Endothelial cell of umbilical vein (primary cell): ENCODE data around the gene METTL9. TPM values are rescaled to one million over a fixed set of nuclear protein-coding genes. Genes with fewer than 3 reads are reported as not detected.
"Not testable (repeated sequence)": the region's sequence is repeated elsewhere in the genome, so short reads cannot be mapped to it uniquely, and the experiment has no call there.

ENCODE experiments used
- BruUV-seq: library from RNA; stranded (reverse); fragments of 400-500 nt; replicated peaks from 2 replicates; lab custom pipeline; 2021; lab: Mats Ljungman, UMichigan
- CTCF ChIA-PET: fragments of 300-600, 350-600 bp; sonication (Branson Sonifier 250); formaldehyde crosslinking; loops from one replicate; lab custom pipeline; 2021; ENCODE audit warnings: antibody characterized with exemption, inconsistent platforms; lab: Charles Lee
- POLR2A ChIA-PET: fragments of 300-600, 350-600 bp; sonication (Branson Sonifier 250); formaldehyde crosslinking; loops from one replicate; lab custom pipeline; 2021; ENCODE audit warnings: antibody characterized with exemption, inconsistent platforms; lab: Charles Lee
- DNase-seq: peaks from one replicate; pipeline ENCODE4 v3.0.0-alpha.2; 2011; ENCODE audit warnings: low read depth, low spot score
- FAIRE-seq: peaks from 2 replicates; lab custom pipeline; 2011; peaks lifted over from hg19 to GRCh38; lab: Jason Lieb, UNC
- H2AFZ ChIP-seq: 2 replicates; pipeline ENCODE4 v1.6.0; 2012; ENCODE audit warnings: low read depth, low read length, control low read depth, inconsistent platforms
- H3K27ac ChIP-seq: 2 replicates; pipeline ENCODE4 v1.5.1; 2011; ENCODE audit warnings: low read depth, mild to moderate bottlenecking, control low read depth, low read length, moderate library complexity; ENCODE audit not compliant: insufficient read depth
- H3K27me3 ChIP-seq, 2 experiments: 2 replicates each; pipeline versions ENCODE4 v1.6.0 to v1.6.1; 2011; ENCODE audit warnings: low read length in 2 of 2, mixed read lengths in 1 of 2; ENCODE audit not compliant: control insufficient read depth in 2 of 2, insufficient read depth in 2 of 2
- H3K36me3 ChIP-seq, 2 experiments: 2 replicates in 1 of 2; 3 replicates in 1 of 2; pipeline ENCODE4 v1.5.1; 2011; ENCODE audit warnings: low read length in 2 of 2, mild to moderate bottlenecking in 1 of 2, moderate library complexity in 1 of 2; ENCODE audit not compliant: control insufficient read depth in 2 of 2, insufficient read depth in 2 of 2; ENCODE audit errors: extremely low read depth in 1 of 2
- H3K4me1 ChIP-seq: 3 replicates; pipeline ENCODE4 v1.5.1; 2011; ENCODE audit warnings: mild to moderate bottlenecking, low read length; ENCODE audit not compliant: control insufficient read depth, insufficient read depth; ENCODE audit errors: extremely low read depth
- H3K4me2 ChIP-seq: 2 replicates; pipeline ENCODE4 v1.6.1; 2011; ENCODE audit warnings: low read length, control low read depth, mixed read lengths; ENCODE audit not compliant: insufficient read depth
- H3K4me3 ChIP-seq, 3 experiments: fragments of 200-600 bp in 1 of 3; sonication (generic), shearing (Covaris generic) in 1 of 3; replicated peaks in 1 of 3; 2 replicates each; pipeline ENCODE4 v1.5.1; 2011 to 2016; ENCODE audit warnings: control low read depth in 3 of 3, low read length in 3 of 3, mild to moderate bottlenecking in 2 of 3, inconsistent platforms in 1 of 3, low read depth in 1 of 3, moderate library complexity in 1 of 3; ENCODE audit not compliant: insufficient read depth in 1 of 3
- H3K79me2 ChIP-seq: 2 replicates; pipeline ENCODE4 v1.6.0; 2012; ENCODE audit warnings: low read length, inconsistent platforms; ENCODE audit not compliant: control insufficient read depth, insufficient read depth
- H3K9ac ChIP-seq: replicated peaks from 2 replicates; pipeline ENCODE3; 2011; ENCODE audit warnings: low read length, control low read depth; ENCODE audit not compliant: insufficient read depth; ENCODE audit errors: extremely low read depth
- H3K9me1 ChIP-seq: replicated peaks from 3 replicates; pipeline ENCODE4 v1.6.0; 2011; ENCODE audit warnings: mild to moderate bottlenecking, low read length; ENCODE audit not compliant: control insufficient read depth, insufficient read depth; ENCODE audit errors: extremely low read depth
- H3K9me3 ChIP-seq: replicated peaks from 2 replicates; pipeline ENCODE4 v1.5.1; 2012; ENCODE audit warnings: low read length, inconsistent platforms; ENCODE audit not compliant: control insufficient read depth, insufficient read depth
- H4K20me1 ChIP-seq: replicated peaks from 2 replicates; pipeline ENCODE3; 2011; ENCODE audit warnings: mild to moderate bottlenecking, low read length; ENCODE audit not compliant: control insufficient read depth, insufficient read depth; ENCODE audit errors: extremely low read depth
- CTCF ChIP-seq, 2 donors: IDR thresholded peaks; 1 replicate in 1 of 2; 2 replicates in 1 of 2; pipeline ENCODE4 v1.5.1; 2011; ENCODE audit warnings: low read length in 2 of 2, mild to moderate bottlenecking in 2 of 2, moderate library complexity in 2 of 2, control low read depth in 1 of 2, inconsistent platforms in 1 of 2, low read depth in 1 of 2; ENCODE audit not compliant: insufficient read depth in 1 of 2; ENCODE audit errors: extremely low read depth in 1 of 2
- EZH2 ChIP-seq: IDR thresholded peaks from 2 replicates; pipeline ENCODE4 v1.6.1; 2012; ENCODE audit warnings: borderline replicate concordance, low read depth, mild to moderate bottlenecking, moderate library complexity, low read length, inconsistent platforms; ENCODE audit not compliant: severe bottlenecking
- FOS ChIP-seq: IDR thresholded peaks from 2 replicates; pipeline ENCODE4 v1.6.1; 2011; ENCODE audit warnings: mild to moderate bottlenecking, low read length, moderate library complexity, borderline replicate concordance; ENCODE audit not compliant: insufficient read depth
- JUN ChIP-seq: IDR thresholded peaks from 2 replicates; pipeline ENCODE4 v1.6.1; 2011; ENCODE audit warnings: borderline replicate concordance, low read depth; ENCODE audit not compliant: insufficient read length, insufficient read depth
- MYC ChIP-seq: IDR thresholded peaks from one replicate; pipeline ENCODE4 v1.6.1; 2011; ENCODE audit warnings: mild to moderate bottlenecking, low read depth, low read length
- POLR2A ChIP-seq: IDR thresholded peaks from 2 replicates; pipeline ENCODE4 v1.6.1; 2012; ENCODE audit warnings: low read depth, mild to moderate bottlenecking, control low read depth, low read length
- POLR2AphosphoS5 ChIP-seq: IDR thresholded peaks from 2 replicates; pipeline ENCODE4 v1.6.1; 2012; ENCODE audit warnings: low read depth, mild to moderate bottlenecking, control low read depth, low read length, moderate library complexity; ENCODE audit not compliant: insufficient read depth
- dilution Hi-C: fragments of 300-500 bp; cut with MboI; formaldehyde crosslinking; loops from one replicate; pipeline ENCODE4 v1.15.0; 2019; ENCODE audit warnings: low sequenced_read_pairs; ENCODE audit not compliant: extremely low pct_ligation_motif_present
- intact Hi-C: fragments of 100-400 bp; cut with micrococcal nuclease; formaldehyde crosslinking; loops from one replicate; pipeline ENCODE4 v1.10.0; 2022
- polyA plus RNA-seq, 4 experiments: library from polyadenylated mRNA; depleted of rRNA in 3 of 4; stranded (reverse) in 3 of 4; unstranded in 1 of 4; fragments of >200 nt; gene quantifications; 2 replicates each; pipeline versions ENCODE4 v1.2.1 to v1.2.3, GENCODE V29; 2011 to 2012; ENCODE audit warnings: missing spikeins in 1 of 4
- total RNA-seq: library from RNA; stranded (reverse); gene quantifications from 2 replicates; pipeline ENCODE4 v1.2.3, GENCODE V29; 2021
- TF ChIP-seq, protein P1 (sequence below): IDR thresholded peaks from 2 replicates; pipeline ENCODE4 v1.6.1; 2011; ENCODE audit not compliant: insufficient read depth, insufficient read length

The METTL9 gene
- total and polyA plus RNA-seq, 2 donors (not counting 3 experiments of a cell fraction or from before 2014, with no cell fraction given) = 53.8 to 121 TPM

DNA sequence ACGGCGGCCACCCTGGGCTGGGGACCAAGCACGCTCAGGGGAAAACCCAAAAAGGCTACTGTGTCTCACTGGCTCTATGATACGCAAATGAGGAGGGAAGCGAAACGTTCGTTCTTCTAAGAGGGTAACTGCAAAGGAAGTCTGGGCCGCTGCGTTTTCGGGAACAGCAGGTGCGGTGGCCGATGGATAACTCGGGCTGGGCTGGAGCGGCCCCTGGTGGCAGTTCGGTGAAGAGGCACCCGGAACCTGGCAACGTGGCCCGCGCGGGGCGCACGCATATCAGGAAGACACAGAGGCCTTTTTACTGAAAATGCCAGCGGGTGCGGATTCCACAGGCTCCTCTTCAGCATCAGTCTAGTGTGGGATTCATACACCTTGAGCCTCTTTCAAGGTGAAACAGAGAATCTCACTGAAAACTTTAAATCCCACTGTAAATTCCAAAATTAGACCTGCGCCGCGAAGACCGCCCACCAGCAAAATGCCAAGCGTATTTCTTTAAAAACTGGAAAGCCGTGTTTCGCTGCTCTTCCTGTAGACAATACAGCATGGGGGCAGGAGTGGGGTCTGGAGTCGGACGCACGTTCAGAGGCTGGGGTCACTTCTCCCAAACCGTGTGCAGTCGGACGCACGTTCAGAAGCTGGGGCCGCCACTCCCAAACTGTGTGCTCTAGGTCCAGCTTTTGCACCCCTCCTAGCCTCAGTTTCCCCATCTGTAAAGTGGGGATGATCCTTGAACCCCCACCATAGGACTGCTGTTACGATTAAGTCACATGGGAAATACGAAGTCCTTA lies 44.4 kb upstream of the METTL9 start:
- POLR2A ChIA-PET = no interaction called here
- dilution Hi-C loops = no loop called here

GRCh38 chr16:21555621-21556020 lies 43.8 kb upstream of the METTL9 start:
- POLR2A ChIA-PET, FAIRE-seq, H3K4me2 ChIP-seq, H3K9me1 ChIP-seq, H3K36me3 ChIP-seq, H3K4me3 ChIP-seq, H3K79me2 ChIP-seq, H3K9ac ChIP-seq, H2AFZ ChIP-seq, H3K9me3 ChIP-seq, BruUV-seq, H3K27ac ChIP-seq, H3K27me3 ChIP-seq, dilution Hi-C loops, H4K20me1 ChIP-seq, H3K4me1 ChIP-seq, DNase-seq: not testable (repeated sequence)
- intact Hi-C loops = loop anchor here (1.0 to 2.0 kb wide), 2 partner anchors 367 to 399 kb away; no protein-coding TSS in a partner anchor
- CTCF ChIA-PET = interaction anchor here (0.8 to 1.4 kb wide), 2 partner anchors 367 to 399 kb away, joined by 4 to 5 read pairs; no protein-coding TSS in a partner anchor

More for the DNA sequence above, 44.4 kb upstream of the METTL9 start:
- no peaks in the 10 kb centered on the region for H3K4me1 ChIP-seq
- peaks cover 0 to 3% of the 10 kb centered on the region in 2 experiments for H3K27me3 ChIP-seq
- DNase-seq = peak; percentile 66
- CTCF ChIA-PET = interaction anchor here (0.7 to 3.0 kb wide), 5 partner anchors 366 to 486 kb away, joined by 3 to 20 read pairs (median 5); no protein-coding TSS in a partner anchor
- no peak overlapping the region for H3K4me3 ChIP-seq
- BruUV-seq = no TSS peak
- H3K9me1 ChIP-seq = no peaks in the 10 kb centered on the region
- peak; percentile 80 for FAIRE-seq
- no peak overlapping the region for H3K9ac ChIP-seq
- H2AFZ ChIP-seq = no peak overlapping the region
- H3K79me2 ChIP-seq = no peaks in the 10 kb centered on the region
- intact Hi-C loops = loop anchor here (1.0 to 5.0 kb wide), 5 partner anchors 253 to 766 kb away; no protein-coding TSS in a partner anchor
- H3K9me3 ChIP-seq = no peaks in the 10 kb centered on the region
- H3K27ac ChIP-seq = no peak overlapping the region
- H3K36me3 ChIP-seq = no peaks in the 10 kb centered on the region
- TF ChIP-seq JUN (no peak), MYC (no peak), FOS (no peak), CTCF (IDR thresholded peaks at IDR 0.05; ENCODE audit: extremely low read depth in 1 of 2, insufficient read depth in 1 of 2, low read depth in 1 of 2, low read length in 2 of 2) (peak; percentile 96 to 100), EZH2 (no peak), POLR2A (no peak), POLR2AphosphoS5 (no peak)
- TF ChIP-seq, protein P1, sequence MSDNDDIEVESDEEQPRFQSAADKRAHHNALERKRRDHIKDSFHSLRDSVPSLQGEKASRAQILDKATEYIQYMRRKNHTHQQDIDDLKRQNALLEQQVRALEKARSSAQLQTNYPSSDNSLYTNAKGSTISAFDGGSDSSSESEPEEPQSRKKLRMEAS = no peak
- no peaks in the 10 kb centered on the region for H4K20me1 ChIP-seq
- no peak overlapping the region for H3K4me2 ChIP-seq
